Uterus (tissue), 4 donors: ENCODE measurements around the gene CACNA1B. TPM values are rescaled to one million over a fixed set of nuclear protein-coding genes. Genes with fewer than 3 reads are reported as not detected.

Experiments
- DNase-seq, 2 donors: peaks; one replicate each; pipeline ENCODE4 v3.0.0-alpha.2; 2019 to 2020
- H3K27ac ChIP-seq, 2 donors: fragments of 200-600 bp; sonication (generic); 1 replicate in 1 of 2; 2 replicates in 1 of 2; pipeline ENCODE4 v1.5.1; 2016 to 2018
- H3K27me3 ChIP-seq, 2 donors: fragments of 200-600 bp; sonication (generic); one replicate each; pipeline ENCODE4 v1.5.1; 2018 to 2019; ENCODE audit warnings: control low read depth in 1 of 2
- H3K36me3 ChIP-seq, 2 donors: fragments of 200-600 bp; sonication (generic); one replicate each; pipeline ENCODE4 v1.5.1; 2019; ENCODE audit warnings: control low read depth in 1 of 2
- H3K4me1 ChIP-seq, 2 donors: fragments of 200-600 bp; sonication (generic); one replicate each; pipeline ENCODE4 v1.5.1; 2018 to 2019; ENCODE audit warnings: control low read depth in 1 of 2
- H3K4me3 ChIP-seq, 2 donors: fragments of 200-600 bp; sonication (generic); 1 replicate in 1 of 2; 2 replicates in 1 of 2; pipeline ENCODE4 v1.5.1; 2018 to 2019; ENCODE audit warnings: mild to moderate bottlenecking in 1 of 2
- H3K9me3 ChIP-seq, 2 donors: fragments of 200-600 bp; sonication (generic); one replicate each; pipeline ENCODE4 v1.5.1; 2019; ENCODE audit warnings: control low read depth in 1 of 2
- POLR2A ChIP-seq, 2 donors: fragments of 450-650 bp; IDR thresholded peaks; one replicate each; pipeline ENCODE4 v1.6.1; 2016; ENCODE audit warnings: antibody characterized with exemption in 2 of 2, mild to moderate bottlenecking in 1 of 2, moderate library complexity in 1 of 2
- intact Hi-C: fragments of 100-400 bp; cut with DNase I; formaldehyde crosslinking; loops from one replicate; pipeline ENCODE4 v1.15.1; 2023; ENCODE audit warnings: low total_unique reads
- total RNA-seq, 4 donors: library from RNA; depleted of rRNA in 3 of 4; stranded (reverse); fragments of >200 nt in 3 of 4; gene quantifications; one replicate each; pipeline versions ENCODE4 v1.1.0 to v1.2.4, GENCODE V29; 2014 to 2023
- TF ChIP-seq, protein P1 (sequence below), 4 experiments: fragments of 200-600 bp in 2 of 4; fragments of 450-650 bp in 2 of 4; sonication (generic) in 2 of 4; IDR thresholded peaks; one replicate each; pipeline ENCODE4 v1.5.1; 2016 to 2019; ENCODE audit warnings: antibody characterized with exemption in 4 of 4, mild to moderate bottlenecking in 2 of 4, moderate library complexity in 1 of 4
- donor health status: DM: yes; HTN: yes; CAD: no.

Gene CACNA1B
- total RNA-seq, 4 donors from 2014 or later = 0.12 to 0.97 TPM; not detected in 2

DNA sequence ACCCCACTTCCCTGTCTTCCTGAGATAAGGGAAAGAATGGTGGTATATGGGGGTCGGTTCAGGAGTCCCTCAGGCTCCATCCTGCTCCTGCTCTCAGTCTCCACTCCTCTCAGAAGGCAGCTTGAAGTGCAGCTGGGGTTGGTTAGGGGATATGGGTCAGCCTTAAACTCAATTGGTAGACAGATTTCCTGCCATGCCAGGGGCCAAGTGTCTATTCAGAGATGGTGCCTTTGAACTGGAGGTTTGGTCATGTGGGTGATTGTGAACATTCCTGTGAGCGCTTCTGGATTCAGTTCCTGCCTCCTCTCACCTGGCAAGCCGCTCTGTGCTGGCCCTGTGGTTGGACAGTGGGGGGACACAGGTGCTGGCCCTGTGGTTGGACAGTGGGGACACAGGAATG lies 35.1 kb downstream of the CACNA1B start:
- no peak for TF ChIP-seq POLR2A (IDR thresholded peaks at IDR 0.05)
- TF ChIP-seq, protein P1, sequence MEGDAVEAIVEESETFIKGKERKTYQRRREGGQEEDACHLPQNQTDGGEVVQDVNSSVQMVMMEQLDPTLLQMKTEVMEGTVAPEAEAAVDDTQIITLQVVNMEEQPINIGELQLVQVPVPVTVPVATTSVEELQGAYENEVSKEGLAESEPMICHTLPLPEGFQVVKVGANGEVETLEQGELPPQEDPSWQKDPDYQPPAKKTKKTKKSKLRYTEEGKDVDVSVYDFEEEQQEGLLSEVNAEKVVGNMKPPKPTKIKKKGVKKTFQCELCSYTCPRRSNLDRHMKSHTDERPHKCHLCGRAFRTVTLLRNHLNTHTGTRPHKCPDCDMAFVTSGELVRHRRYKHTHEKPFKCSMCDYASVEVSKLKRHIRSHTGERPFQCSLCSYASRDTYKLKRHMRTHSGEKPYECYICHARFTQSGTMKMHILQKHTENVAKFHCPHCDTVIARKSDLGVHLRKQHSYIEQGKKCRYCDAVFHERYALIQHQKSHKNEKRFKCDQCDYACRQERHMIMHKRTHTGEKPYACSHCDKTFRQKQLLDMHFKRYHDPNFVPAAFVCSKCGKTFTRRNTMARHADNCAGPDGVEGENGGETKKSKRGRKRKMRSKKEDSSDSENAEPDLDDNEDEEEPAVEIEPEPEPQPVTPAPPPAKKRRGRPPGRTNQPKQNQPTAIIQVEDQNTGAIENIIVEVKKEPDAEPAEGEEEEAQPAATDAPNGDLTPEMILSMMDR (IDR thresholded peaks at IDR 0.05) = no peak
- intact Hi-C loops = no loop called here

DNA sequence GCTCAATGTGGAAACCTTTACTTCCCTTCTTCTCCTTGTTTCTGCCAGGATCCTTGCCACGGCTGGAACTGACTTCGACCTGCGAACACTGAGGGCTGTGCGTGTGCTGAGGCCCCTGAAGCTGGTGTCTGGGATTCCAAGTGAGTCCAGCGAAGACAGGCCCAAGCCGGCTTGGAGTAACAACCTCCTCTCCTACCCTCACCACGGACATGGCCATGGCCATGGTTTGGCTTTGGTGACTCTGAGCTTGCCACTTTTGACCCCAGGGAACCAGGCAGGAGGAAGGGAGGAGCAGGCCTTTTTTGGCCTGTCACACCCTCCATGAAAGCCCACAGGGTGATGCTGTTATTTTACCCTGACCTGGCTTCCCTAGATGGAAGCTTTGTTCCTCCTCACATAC lies 35.5 kb downstream of the CACNA1B start:
- DNase-seq = no peak
- Histone ChIP-seq H3K9me3 (no peaks in the 10 kb centered on the region), H3K27me3 (no peaks in the 10 kb centered on the region), H3K4me1 (no peaks in the 10 kb centered on the region), H3K27ac (no peak overlapping the region), H3K36me3 (no peaks in the 10 kb centered on the region), H3K4me3 (no peak overlapping the region)
- intact Hi-C loops = no loop called here
- no peak for TF ChIP-seq POLR2A (IDR thresholded peaks at IDR 0.05)
- TF ChIP-seq, protein P1 (IDR thresholded peaks at IDR 0.05) = no peak

More for the DNA sequence above, 35.1 kb downstream of the CACNA1B start:
- DNase-seq = no peak
- Histone ChIP-seq H3K9me3 (no peaks in the 10 kb centered on the region), H3K36me3 (no peaks in the 10 kb centered on the region), H3K27me3 (no peaks in the 10 kb centered on the region), H3K27ac (no peak overlapping the region), H3K4me1 (no peaks in the 10 kb centered on the region), H3K4me3 (no peak overlapping the region)

DNA sequence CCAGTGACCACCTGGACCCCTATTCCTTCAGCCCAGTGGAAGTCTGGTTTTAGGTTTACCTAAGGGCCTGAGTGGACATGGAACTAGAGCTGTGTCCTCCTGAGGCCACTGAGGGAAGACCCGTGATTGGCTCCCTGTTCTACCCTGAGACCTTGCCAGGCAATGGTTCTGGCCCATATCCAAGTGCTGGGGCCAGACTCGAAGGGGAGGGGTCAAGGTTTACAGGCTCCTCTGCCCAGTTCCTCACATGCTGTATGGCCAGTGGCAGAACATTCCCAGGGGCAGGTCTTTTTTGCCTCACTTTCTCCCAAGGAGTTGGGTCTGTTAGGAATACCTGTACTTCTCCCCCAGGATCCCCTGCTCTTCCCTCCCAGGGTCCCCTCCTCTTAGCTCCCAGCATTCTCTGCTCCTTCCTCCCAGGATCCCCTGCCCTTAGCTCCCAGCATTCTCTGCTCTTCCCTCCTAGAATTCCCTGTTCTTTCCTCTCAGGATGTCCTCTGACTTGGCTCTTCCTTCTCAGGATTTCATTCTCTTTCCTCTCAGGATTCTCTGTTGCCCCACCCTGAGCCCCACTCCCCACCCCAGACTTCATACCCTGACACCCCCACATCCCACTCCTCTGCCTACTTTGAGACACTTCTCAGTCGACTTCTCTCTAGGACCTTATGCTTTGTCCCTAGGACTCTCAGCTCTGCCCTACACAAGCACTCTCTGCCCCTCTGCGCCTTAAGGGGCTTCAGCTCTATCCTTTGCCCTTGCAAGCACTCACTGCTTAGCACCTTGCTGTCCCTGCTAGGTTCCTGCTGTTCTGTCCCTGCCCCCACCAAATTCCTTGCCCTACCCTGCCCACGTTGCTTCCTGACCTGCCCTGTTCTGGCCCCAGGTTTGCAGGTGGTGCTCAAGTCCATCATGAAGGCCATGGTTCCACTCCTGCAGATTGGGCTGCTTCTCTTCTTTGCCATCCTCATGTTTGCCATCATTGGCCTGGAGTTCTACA lies 36.5 kb downstream of the CACNA1B start:
- Histone ChIP-seq H3K36me3 (no peaks in the 10 kb centered on the region), H3K4me1 (no peaks in the 10 kb centered on the region), H3K9me3 (no peaks in the 10 kb centered on the region), H3K27ac (no peak overlapping the region), H3K4me3 (no peak overlapping the region), H3K27me3 (no peaks in the 10 kb centered on the region)
- DNase-seq = no peak
- intact Hi-C loops = no loop called here
- TF ChIP-seq, protein P1 (IDR thresholded peaks at IDR 0.05) = no peak
- no peak for TF ChIP-seq POLR2A (IDR thresholded peaks at IDR 0.05)

DNA sequence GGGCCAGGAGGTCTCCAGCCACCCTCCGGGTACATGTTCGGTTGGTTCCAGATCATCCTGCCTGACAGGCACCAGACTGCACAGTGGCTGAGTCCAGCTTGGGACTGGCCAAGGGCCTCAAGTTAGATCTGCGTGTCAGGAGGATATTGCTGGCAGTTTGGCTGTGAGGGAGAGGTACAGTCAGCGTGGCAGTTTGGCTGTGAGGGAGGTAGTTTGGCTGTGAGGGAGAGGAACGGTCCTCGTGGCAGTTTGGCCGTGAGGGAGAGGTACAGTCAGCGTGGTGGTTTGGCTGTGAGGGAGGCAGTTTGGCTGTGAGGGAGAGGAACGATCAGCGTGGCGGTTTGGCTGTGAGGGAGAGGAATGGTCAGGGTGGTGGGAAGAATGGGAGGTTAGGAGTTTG lies 39.0 kb downstream of the CACNA1B start:
- no peak overlapping the region for H3K4me3 ChIP-seq
- H3K4me1 ChIP-seq = no peaks in the 10 kb centered on the region
- TF ChIP-seq, protein P1 (IDR thresholded peaks at IDR 0.05) = no peak
- no peak for TF ChIP-seq POLR2A (IDR thresholded peaks at IDR 0.05)
- H3K9me3 ChIP-seq = no peaks in the 10 kb centered on the region
- DNase-seq = no peak
- H3K36me3 ChIP-seq = no peaks in the 10 kb centered on the region
- no peaks in the 10 kb centered on the region for H3K27me3 ChIP-seq
- intact Hi-C loops = no loop called here
- no peak overlapping the region for H3K27ac ChIP-seq

DNA sequence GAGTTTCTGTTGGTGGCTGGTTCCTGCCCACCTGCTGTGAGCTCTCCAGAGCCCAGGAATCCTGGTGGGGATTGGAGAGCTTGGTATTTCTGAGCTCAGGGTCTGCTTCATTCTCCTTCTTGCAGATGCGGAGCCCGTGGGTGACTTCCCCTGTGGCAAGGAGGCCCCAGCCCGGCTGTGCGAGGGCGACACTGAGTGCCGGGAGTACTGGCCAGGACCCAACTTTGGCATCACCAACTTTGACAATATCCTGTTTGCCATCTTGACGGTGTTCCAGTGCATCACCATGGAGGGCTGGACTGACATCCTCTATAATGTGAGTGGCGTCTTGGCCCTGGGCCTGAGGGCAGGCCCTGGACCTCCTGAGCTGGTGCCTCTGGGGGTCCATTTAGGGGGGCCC lies 39.5 kb downstream of the CACNA1B start:
- intact Hi-C loops = no loop called here
- Histone ChIP-seq H3K9me3 (no peaks in the 10 kb centered on the region), H3K36me3 (no peaks in the 10 kb centered on the region), H3K27me3 (no peaks in the 10 kb centered on the region), H3K4me3 (no peak overlapping the region), H3K4me1 (no peaks in the 10 kb centered on the region), H3K27ac (no peak overlapping the region)
- TF ChIP-seq, protein P1 (IDR thresholded peaks at IDR 0.05) = no peak
- TF ChIP-seq POLR2A (IDR thresholded peaks at IDR 0.05) = no peak
- DNase-seq = no peak
